Activated CD8-positive, alpha-beta memory T cell treated with anti-CD3 and anti-CD28 coated beads, Interleukin-2, amount 10 ng/mL, durations not matched to agents 7 days and 5 days (primary cell): Measurements from ENCODE around the gene EPHB1. TPM values are rescaled to one million over a fixed set of nuclear protein-coding genes. Genes with fewer than 3 reads are reported as not detected.

Experiments used
- ATAC-seq: fragments of 150-1000 bp; cut with Tn5 transposase; one replicate; pipeline ENCODE4 v1.10.0; 2021; ENCODE audit warnings: moderate library complexity
- CTCF ChIA-PET: fragments of 350-600 bp; sonication (Branson Sonifier 250); formaldehyde crosslinking; loops from one replicate; lab custom pipeline; 2021; ENCODE audit warnings: antibody characterized with exemption; lab: Charles Lee
- DNase-seq: peaks from one replicate; pipeline ENCODE4 v3.0.0-alpha.2; 2020
- H3K27ac Mint-ChIP-seq: one replicate; pipeline ENCODE4 v1.8.0; 2021; ENCODE audit warnings: mild to moderate bottlenecking, mixed read lengths
- H3K27me3 Mint-ChIP-seq: one replicate; pipeline ENCODE4 v1.8.0; 2021; ENCODE audit warnings: mixed read lengths
- H3K36me3 Mint-ChIP-seq: one replicate; pipeline ENCODE4 v1.8.0; 2021; ENCODE audit warnings: mild to moderate bottlenecking, mixed read lengths
- H3K4me1 Mint-ChIP-seq: one replicate; pipeline ENCODE4 v1.8.0; 2021; ENCODE audit warnings: mixed read lengths
- H3K4me3 Mint-ChIP-seq: one replicate; pipeline ENCODE4 v1.8.0; 2021; ENCODE audit warnings: mild to moderate bottlenecking, moderate library complexity, mixed read lengths
- H3K9me3 Mint-ChIP-seq: one replicate; pipeline ENCODE4 v1.8.0; 2022; ENCODE audit warnings: low read depth, mixed read lengths
- total RNA-seq, 2 experiments: library from RNA; stranded (reverse); gene quantifications; one replicate each; pipeline ENCODE4 v1.2.3, GENCODE V29; 2021

Gene EPHB1
- total RNA-seq, 2 experiments from 2014 or later: 0.35 to 2.2 TPM

DNA sequence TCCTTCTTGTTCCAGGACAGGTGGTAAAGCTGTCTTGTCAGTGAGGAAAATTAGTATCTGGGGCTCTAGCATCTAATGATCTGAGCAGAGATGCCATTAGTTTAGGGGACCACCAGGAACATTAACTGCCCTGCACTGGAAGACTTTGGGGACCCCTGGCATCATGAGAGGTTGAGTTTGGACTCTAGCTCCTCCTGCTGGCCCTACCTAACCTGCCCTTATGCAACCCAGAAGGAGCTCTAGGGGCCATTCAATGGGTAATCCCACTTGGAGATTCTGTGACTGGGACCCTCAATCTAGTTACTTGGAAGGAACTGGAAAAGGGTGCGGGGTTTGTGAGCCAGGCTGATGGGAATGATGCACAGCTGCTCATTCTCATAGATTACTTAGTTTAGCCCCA lies 451.0 kb downstream of the EPHB1 start:
- no peaks in the 10 kb centered on the region for H3K36me3 Mint-ChIP-seq
- CTCF ChIA-PET: no interaction called here
- H3K4me1 Mint-ChIP-seq: no peaks in the 10 kb centered on the region
- no peaks in the 10 kb centered on the region for H3K27me3 Mint-ChIP-seq
- H3K4me3 Mint-ChIP-seq: no peak overlapping the region
- H3K27ac Mint-ChIP-seq: no peak overlapping the region
- no peaks in the 10 kb centered on the region for H3K9me3 Mint-ChIP-seq
- no peak for DNase-seq
- ATAC-seq: no peak

DNA sequence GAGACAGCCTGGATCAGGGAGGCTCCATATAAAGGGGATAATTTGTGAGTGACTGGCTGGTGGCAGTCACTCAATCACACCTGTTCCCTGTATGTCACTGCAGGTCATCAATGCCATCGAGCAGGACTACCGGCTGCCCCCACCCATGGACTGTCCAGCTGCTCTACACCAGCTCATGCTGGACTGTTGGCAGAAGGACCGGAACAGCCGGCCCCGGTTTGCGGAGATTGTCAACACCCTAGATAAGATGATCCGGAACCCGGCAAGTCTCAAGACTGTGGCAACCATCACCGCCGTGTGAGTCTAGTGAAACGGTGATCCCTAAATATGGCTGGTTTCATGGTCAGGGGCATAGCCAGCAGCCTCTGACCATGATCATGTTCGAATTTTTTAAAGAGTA lies 453.2 kb downstream of the EPHB1 start:
- Mint-ChIP-seq H3K27me3 (no peaks in the 10 kb centered on the region), H3K4me3 (no peak overlapping the region), H3K9me3 (no peaks in the 10 kb centered on the region), H3K36me3 (no peaks in the 10 kb centered on the region), H3K27ac (no peak overlapping the region), H3K4me1 (no peaks in the 10 kb centered on the region)
- DNase-seq: no peak
- no peak for ATAC-seq
- CTCF ChIA-PET: no interaction called here

DNA sequence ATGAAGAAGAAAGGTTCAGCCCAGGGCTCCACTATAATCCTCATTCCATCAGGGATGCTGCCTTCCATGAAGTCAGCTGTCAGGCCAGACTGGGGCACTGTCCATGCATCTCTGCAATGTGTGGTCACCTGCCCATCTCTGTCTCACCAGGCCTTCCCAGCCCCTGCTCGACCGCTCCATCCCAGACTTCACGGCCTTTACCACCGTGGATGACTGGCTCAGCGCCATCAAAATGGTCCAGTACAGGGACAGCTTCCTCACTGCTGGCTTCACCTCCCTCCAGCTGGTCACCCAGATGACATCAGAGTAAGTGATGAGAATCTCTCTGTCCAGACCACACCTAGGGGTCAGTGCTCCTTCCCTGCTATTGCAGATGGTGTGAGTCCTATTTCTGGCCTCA lies 454.1 kb downstream of the EPHB1 start:
- no peak for ATAC-seq
- H3K27ac Mint-ChIP-seq: no peak overlapping the region
- no peaks in the 10 kb centered on the region for H3K9me3 Mint-ChIP-seq
- CTCF ChIA-PET: no interaction called here
- no peaks in the 10 kb centered on the region for H3K4me1 Mint-ChIP-seq
- no peak for DNase-seq
- no peak overlapping the region for H3K4me3 Mint-ChIP-seq
- no peaks in the 10 kb centered on the region for H3K36me3 Mint-ChIP-seq
- H3K27me3 Mint-ChIP-seq: no peaks in the 10 kb centered on the region

DNA sequence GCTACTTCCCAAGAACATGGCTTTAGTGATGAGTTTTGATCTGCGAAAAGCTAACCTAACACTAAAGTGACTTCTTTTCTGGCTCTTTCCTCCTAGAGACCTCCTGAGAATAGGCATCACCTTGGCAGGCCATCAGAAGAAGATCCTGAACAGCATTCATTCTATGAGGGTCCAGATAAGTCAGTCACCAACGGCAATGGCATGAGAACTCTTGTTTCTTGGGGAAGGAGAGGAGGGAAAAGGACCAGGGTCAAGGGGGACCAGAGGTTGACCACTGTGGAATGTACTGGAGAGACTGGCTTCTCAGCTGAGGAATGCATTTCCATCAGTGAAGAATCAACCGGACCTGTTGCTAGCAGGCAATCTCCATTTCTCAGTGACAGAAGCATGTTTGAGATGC lies 463.9 kb downstream of the EPHB1 start:
- CTCF ChIA-PET: no interaction called here
- Mint-ChIP-seq H3K9me3 (peaks cover 3% of the 10 kb centered on the region), H3K36me3 (no peaks in the 10 kb centered on the region), H3K27ac (no peak overlapping the region), H3K4me1 (no peaks in the 10 kb centered on the region), H3K27me3 (no peaks in the 10 kb centered on the region), H3K4me3 (no peak overlapping the region)
- DNase-seq (no peak), ATAC-seq (no peak)

DNA sequence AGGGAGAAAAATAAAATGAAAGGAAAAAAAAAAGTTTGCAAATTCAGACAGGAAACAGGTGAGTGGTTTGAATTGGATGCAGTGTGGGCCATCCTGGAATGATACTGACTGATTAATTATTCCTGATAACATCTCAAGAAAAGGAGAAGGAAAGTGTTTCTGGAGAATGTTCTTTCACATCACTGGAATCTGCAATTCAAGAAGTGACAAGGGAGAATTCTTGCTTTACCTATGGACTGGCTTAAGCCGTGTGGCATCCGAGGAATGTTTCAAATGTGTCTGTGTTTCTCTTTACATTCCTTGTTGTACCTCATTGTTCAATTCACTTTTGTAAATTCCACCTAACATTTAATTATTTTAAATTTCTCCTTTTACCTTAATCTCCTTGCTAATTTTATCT lies 465.0 kb downstream of the EPHB1 start:
- H3K9me3 Mint-ChIP-seq: peaks cover 3% of the 10 kb centered on the region
- H3K36me3 Mint-ChIP-seq: no peaks in the 10 kb centered on the region
- H3K4me1 Mint-ChIP-seq: no peaks in the 10 kb centered on the region
- ATAC-seq (no peak), DNase-seq (no peak)
- CTCF ChIA-PET: no interaction called here
- H3K4me3 Mint-ChIP-seq: no peak overlapping the region
- H3K27me3 Mint-ChIP-seq: no peaks in the 10 kb centered on the region
- no peak overlapping the region for H3K27ac Mint-ChIP-seq

DNA sequence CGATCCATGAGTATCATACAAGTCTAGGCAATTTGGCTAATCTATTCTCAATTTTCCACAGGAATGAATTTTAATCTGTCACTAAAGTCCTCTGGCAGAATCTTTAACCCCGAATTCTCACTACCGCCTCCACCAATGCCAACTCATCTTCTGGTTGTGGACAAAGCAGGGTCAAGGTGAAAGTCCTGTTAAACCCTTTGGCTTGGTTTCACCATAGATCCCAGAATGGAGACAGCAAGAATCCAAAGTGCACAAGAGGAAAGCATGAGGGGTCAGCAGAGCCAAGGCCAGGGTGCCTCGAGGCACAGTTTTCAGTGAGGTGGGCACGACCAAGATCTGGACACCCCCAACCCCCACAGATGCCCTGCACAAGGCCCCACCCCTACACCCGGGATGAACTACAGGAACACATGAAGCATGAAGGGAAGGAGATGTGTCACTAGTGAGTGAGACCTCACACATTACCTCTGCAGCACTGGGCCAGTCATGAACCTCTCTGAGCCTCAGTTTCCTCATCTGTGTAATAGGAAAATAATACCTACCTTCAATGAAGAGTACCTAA lies 466.2 kb downstream of the EPHB1 start:
- ATAC-seq (no peak), DNase-seq (no peak)
- H3K4me1 Mint-ChIP-seq: no peaks in the 10 kb centered on the region
- H3K9me3 Mint-ChIP-seq: peaks cover 3% of the 10 kb centered on the region
- CTCF ChIA-PET: no interaction called here
- no peaks in the 10 kb centered on the region for H3K27me3 Mint-ChIP-seq
- H3K4me3 Mint-ChIP-seq: no peak overlapping the region
- no peak overlapping the region for H3K27ac Mint-ChIP-seq
- no peaks in the 10 kb centered on the region for H3K36me3 Mint-ChIP-seq

DNA sequence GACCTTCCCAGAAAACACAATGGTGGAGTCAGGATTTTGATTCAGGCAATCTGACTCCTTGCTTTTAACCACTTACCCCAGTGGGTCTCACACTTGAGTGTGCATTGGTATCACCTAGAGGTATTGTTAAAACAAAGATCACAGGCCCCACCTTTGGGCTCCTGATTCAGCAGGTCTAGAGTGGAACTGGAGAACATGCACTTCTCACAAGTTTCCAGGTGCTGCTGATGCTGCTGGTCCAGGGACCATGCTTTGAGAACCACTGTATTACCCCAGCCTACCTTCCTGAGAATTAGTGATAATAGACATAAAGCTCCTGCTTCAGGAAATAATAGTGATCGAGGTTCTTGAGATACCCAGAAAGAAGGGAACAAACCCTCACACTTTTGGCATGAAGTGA lies 466.9 kb downstream of the EPHB1 start:
- ATAC-seq (no peak), DNase-seq (no peak)
- Mint-ChIP-seq H3K27ac (no peak overlapping the region), H3K9me3 (peaks cover 3% of the 10 kb centered on the region), H3K4me1 (no peaks in the 10 kb centered on the region), H3K27me3 (no peaks in the 10 kb centered on the region), H3K4me3 (no peak overlapping the region), H3K36me3 (no peaks in the 10 kb centered on the region)
- CTCF ChIA-PET: no interaction called here

DNA sequence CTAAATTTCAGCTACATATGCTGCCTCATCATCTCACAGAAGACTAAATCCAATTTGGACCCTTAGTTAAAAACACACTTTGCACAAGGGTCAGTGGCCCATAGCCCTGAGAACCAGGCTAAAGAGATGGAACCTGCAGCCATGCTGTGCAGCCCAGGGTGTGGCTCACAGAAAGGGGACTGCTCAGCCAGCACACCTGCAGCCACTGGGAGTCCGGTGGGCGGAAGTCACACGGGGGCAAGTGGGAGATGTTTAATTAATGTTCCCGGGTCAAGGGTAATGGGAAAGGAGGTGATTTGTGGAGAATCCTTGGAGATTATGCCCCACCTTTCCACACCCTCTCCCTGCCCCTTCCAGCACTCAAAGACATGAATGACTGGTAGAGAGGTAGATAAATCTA lies 467.4 kb downstream of the EPHB1 start:
- Mint-ChIP-seq H3K27me3 (no peaks in the 10 kb centered on the region), H3K36me3 (no peaks in the 10 kb centered on the region), H3K4me3 (no peak overlapping the region), H3K27ac (no peak overlapping the region), H3K4me1 (no peaks in the 10 kb centered on the region), H3K9me3 (peaks cover 3% of the 10 kb centered on the region)
- ATAC-seq: no peak
- no peak for DNase-seq
- CTCF ChIA-PET: no interaction called here

DNA sequence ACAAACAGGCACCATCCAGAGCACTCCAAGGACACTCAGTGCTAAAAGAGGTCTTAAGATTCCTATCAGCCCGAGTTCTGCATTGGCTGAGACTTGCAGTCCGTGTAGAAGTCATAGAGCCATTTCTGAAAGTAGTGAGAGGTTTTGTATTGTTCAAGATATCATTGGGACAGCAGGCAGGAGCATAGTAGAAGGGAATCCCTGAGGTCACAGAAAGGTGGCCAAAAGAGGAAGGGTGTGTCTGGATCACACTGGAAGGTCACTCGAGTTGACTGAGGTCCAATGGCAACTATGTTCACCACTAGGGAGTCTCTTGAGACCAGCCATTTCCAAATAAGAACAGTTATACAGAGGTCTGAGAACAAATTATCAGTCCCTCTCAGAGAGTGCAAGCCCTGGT lies 468.3 kb downstream of the EPHB1 start:
- Mint-ChIP-seq H3K4me1 (no peaks in the 10 kb centered on the region), H3K4me3 (no peak overlapping the region), H3K27me3 (no peaks in the 10 kb centered on the region), H3K9me3 (peaks cover 3% of the 10 kb centered on the region), H3K36me3 (no peaks in the 10 kb centered on the region), H3K27ac (no peak overlapping the region)
- DNase-seq: no peak
- CTCF ChIA-PET: no interaction called here
- no peak for ATAC-seq

DNA sequence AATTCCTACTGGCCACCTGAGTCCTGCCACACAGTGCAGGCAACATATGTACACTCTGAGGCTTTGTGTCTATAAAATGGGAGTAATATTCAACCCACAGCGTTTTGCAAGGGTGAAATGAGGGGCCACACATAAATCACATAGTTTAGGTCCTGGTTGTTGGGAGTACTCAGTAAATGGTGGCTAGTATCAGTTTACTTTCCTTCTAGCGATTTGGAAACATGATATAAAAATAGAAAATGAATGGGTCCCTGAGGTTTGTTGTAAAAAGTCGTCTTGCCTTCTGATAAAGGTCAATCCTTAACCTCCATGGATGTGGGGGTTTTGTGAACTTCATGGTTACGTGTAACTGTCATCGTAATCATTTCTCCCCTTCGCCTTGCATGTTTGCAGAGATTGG lies 472.4 kb downstream of the EPHB1 start:
- Mint-ChIP-seq H3K4me3 (no peak overlapping the region), H3K9me3 (peaks cover 3% of the 10 kb centered on the region), H3K27me3 (no peaks in the 10 kb centered on the region), H3K27ac (no peak overlapping the region), H3K36me3 (no peaks in the 10 kb centered on the region), H3K4me1 (no peaks in the 10 kb centered on the region)
- CTCF ChIA-PET: no interaction called here
- no peak for DNase-seq
- ATAC-seq: no peak

DNA sequence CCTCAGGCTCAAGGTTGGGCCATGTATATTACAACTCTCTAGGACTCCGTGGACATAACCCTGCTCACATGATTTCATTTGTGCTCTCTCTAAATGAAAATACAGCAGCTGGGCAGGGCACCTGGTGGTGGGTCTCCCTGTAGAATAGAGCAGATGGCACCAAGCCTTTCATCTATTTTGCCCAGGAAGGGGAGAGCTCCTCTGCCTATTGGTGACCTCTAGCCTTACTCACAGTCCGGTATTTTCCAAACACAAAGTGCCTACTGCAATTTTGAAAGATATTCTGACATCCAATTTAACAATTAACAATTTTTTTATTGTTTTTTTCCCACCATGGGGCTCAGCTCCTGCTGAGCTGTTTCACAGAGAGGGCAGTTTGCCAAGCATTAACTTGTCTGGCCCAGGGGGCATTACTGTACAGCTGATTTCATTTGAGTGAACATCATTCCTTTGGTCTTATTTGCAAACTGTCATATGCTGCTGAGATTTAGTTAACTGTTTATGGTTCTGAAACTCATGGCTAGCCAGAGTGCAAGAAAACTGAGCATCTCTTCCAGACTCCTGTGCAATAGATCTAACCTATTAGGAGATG lies 474.0 kb downstream of the EPHB1 start:
- CTCF ChIA-PET: no interaction called here
- H3K4me3 Mint-ChIP-seq: no peak overlapping the region
- no peak for DNase-seq
- H3K36me3 Mint-ChIP-seq: no peaks in the 10 kb centered on the region
- no peak overlapping the region for H3K27ac Mint-ChIP-seq
- ATAC-seq: no peak
- H3K4me1 Mint-ChIP-seq: no peaks in the 10 kb centered on the region
- H3K27me3 Mint-ChIP-seq: no peaks in the 10 kb centered on the region
- H3K9me3 Mint-ChIP-seq: no peaks in the 10 kb centered on the region

DNA sequence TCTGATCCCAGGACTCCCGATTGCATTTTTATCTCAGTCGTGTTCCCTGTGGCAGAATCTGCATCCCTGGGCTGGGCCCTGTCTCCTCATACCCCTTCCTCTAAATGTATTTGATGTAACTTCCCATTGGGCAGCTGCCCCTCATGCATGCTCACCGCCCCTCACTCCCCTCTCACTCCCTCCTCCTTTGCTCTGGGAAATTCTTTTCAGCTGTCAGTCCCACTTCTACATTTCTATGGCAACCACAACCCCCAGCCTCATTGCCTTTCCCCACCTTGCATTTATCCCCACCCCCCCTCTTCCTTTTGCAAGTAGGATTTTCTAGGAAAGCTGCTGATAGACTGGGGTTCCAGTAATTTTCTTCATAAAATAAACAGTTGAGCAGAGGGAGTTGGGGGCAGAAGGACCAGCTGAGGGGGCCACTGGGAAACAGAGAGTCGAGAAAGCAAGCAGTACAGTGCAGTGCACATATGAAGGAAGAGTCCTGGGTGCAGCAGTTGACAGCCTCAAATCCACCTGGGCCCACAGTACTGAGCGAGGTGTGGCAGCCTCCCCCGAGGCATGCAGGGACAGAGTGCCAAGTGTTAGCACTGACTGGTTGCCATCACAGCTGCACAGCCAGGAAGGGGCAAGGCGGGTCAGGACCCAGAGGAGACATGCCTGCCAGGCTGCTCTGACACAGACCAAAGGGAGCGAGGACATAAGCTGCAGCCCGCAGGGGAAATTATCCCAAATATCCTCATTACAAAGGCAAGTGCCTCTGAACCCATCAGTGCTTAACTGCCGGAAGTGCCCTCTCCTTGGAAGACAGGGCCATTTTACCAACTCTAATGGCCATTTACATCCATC lies 476.3 kb downstream of the EPHB1 start:
- Mint-ChIP-seq H3K27me3 (no peaks in the 10 kb centered on the region), H3K4me3 (no peak overlapping the region), H3K4me1 (no peaks in the 10 kb centered on the region), H3K36me3 (no peaks in the 10 kb centered on the region), H3K27ac (no peak overlapping the region), H3K9me3 (no peaks in the 10 kb centered on the region)
- CTCF ChIA-PET: no interaction called here
- ATAC-seq (no peak), DNase-seq (no peak)

DNA sequence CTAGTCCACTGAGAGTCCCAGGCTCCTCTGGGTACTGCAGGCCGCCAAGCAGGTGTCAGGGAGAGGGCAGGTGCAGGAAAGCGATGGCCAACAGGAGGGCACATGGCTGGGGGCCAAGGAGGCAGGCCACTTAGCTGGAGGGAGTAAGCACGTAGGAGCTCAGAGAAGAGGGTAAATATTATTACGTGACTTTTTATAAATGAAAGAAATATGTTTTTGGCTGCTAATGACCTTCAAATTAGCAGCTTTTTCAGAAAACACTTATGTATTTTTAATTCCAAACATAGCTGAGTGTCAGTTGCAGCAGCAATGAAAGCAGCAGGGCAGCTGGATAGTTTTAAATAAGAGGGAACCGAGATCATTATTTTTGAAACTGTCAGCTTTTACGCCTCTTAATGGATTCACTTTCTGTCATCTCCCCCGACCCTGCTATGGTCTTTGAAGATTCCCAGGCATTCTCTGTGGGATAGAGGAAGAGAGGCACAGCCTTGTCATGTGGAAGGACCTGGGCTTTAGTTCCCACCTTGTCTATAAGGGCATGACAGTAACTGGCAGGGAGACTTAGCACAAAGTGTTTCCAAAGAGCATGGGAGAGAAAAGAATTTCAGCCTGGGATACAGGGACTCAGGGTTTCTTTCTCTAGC lies 477.1 kb downstream of the EPHB1 start:
- CTCF ChIA-PET: no interaction called here
- H3K4me1 Mint-ChIP-seq: no peaks in the 10 kb centered on the region
- H3K27ac Mint-ChIP-seq: no peak overlapping the region
- DNase-seq (no peak), ATAC-seq (no peak)
- H3K27me3 Mint-ChIP-seq: no peaks in the 10 kb centered on the region
- H3K9me3 Mint-ChIP-seq: no peaks in the 10 kb centered on the region
- H3K36me3 Mint-ChIP-seq: no peaks in the 10 kb centered on the region
- no peak overlapping the region for H3K4me3 Mint-ChIP-seq

DNA sequence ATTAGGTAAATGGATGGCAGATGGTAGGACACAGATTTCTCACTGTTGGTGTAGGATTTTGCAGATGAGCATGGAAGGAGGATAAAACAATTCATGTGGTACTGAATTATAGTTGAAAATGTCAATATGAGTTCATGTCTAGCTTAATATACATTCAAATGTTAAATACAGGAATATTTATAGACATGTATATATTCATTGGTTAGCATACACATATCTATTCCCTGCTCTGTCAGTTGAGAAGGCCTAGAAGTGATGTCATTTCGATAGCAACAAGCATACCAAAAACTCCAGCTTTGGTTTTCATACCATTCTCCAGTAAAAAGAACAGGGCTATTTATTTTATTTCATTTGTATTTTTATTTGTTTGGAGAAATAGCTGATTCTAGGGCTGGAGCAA lies 497.1 kb downstream of the EPHB1 start:
- DNase-seq (no peak), ATAC-seq (no peak)
- no peak overlapping the region for H3K27ac Mint-ChIP-seq
- peaks cover 2% of the 10 kb centered on the region for H3K9me3 Mint-ChIP-seq
- no peaks in the 10 kb centered on the region for H3K27me3 Mint-ChIP-seq
- H3K4me1 Mint-ChIP-seq: no peaks in the 10 kb centered on the region
- CTCF ChIA-PET: no interaction called here
- H3K4me3 Mint-ChIP-seq: no peak overlapping the region
- H3K36me3 Mint-ChIP-seq: no peaks in the 10 kb centered on the region
